Measurements from ENCODE around the gene SLC2A4.

DNA sequence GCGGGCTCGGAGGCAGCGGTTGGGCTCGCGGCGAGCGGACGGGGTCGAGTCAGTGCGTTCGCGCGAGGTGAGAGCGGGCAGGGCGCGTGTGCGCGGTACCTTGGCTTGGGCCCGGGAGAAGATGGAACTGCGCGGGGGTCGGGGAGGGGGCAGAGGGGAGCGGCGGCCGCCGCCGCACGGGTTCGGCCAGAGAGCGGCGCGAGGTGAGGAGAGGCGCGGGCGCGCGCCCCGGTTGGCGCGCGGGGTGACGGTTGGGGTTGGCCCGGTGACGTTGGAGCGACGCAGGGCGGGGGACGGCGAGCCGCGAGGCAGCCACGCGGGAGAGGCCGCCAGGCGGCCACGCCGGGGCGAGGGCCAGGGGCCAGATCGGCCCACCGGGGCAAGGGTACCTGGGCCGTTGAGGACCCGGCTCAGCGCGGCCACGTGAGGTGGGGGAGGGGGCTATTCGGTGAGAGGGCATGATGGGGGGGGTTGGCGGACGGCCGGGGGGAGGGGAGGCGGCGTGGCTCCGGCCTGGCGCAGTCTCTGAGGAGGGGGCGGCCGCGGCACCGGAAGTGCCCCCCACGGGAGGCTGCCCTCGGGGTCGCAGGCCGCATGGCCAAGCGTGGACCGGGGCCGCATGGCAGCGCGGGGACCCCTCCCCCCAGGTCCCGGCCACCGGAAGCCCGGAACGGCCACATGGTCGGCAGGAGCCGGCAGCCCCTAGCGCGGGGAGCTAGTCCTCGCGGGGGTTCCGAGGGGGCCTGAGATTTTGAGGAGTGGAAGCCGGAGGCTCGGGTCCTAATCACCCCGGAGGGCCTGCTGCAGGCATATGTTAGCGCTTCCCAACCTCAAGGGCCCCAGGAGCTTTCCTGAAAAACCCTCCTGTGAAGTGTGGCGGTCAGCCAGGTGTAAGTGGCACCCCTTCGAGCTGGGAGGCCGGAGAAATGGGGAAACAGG is 26.4 kb downstream of the SLC2A4 start:
- TF ChIP-seq, protein P1, sequence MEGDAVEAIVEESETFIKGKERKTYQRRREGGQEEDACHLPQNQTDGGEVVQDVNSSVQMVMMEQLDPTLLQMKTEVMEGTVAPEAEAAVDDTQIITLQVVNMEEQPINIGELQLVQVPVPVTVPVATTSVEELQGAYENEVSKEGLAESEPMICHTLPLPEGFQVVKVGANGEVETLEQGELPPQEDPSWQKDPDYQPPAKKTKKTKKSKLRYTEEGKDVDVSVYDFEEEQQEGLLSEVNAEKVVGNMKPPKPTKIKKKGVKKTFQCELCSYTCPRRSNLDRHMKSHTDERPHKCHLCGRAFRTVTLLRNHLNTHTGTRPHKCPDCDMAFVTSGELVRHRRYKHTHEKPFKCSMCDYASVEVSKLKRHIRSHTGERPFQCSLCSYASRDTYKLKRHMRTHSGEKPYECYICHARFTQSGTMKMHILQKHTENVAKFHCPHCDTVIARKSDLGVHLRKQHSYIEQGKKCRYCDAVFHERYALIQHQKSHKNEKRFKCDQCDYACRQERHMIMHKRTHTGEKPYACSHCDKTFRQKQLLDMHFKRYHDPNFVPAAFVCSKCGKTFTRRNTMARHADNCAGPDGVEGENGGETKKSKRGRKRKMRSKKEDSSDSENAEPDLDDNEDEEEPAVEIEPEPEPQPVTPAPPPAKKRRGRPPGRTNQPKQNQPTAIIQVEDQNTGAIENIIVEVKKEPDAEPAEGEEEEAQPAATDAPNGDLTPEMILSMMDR (conservative IDR thresholded peaks at IDR 0.05) = no peak
- TF ChIP-seq EZH2 (IDR thresholded peaks at IDR 0.05; ENCODE audit: low read depth) = no peak
